ENCODE data around the gene CHIA.

Gene CHIA

DNA sequence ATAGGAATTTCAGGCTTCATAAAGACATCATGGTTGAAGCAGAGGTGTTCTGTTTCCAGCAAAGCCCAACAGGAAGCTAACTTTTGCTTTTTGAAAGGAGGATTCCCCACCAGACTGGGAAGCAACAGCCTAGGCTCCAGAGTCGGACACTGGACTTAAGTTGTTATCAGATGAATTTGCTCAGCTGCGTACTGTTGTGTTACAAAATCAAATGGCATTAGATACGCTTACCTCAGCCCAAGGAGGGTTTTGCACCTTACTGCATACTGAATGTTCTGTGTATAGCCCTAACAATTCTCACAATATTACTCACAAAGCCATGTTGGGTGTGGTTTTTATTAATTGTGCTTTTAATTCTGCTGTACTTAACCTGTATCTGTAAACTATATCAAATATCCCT, 547 bp upstream of the CHIA start:
- POLR2A ChIA-PET, result no interaction called here
- CTCF ChIA-PET, result interaction anchor here (1.6 to 1.8 kb wide), 2 partner anchors 18 to 20 kb away, joined by 5 read pairs; no protein-coding TSS in a partner anchor
- no peak for DNase-seq (ENCODE audit: extremely low spot score)
- TF ChIP-seq, protein P1, sequence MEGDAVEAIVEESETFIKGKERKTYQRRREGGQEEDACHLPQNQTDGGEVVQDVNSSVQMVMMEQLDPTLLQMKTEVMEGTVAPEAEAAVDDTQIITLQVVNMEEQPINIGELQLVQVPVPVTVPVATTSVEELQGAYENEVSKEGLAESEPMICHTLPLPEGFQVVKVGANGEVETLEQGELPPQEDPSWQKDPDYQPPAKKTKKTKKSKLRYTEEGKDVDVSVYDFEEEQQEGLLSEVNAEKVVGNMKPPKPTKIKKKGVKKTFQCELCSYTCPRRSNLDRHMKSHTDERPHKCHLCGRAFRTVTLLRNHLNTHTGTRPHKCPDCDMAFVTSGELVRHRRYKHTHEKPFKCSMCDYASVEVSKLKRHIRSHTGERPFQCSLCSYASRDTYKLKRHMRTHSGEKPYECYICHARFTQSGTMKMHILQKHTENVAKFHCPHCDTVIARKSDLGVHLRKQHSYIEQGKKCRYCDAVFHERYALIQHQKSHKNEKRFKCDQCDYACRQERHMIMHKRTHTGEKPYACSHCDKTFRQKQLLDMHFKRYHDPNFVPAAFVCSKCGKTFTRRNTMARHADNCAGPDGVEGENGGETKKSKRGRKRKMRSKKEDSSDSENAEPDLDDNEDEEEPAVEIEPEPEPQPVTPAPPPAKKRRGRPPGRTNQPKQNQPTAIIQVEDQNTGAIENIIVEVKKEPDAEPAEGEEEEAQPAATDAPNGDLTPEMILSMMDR (IDR thresholded peaks at IDR 0.05; ENCODE audit: control extremely low read depth, extremely low read depth, low read depth, missing control alignments), result no peak

- no peak for DNase-seq (ENCODE audit: extremely low spot score)
- TF ChIP-seq, protein P1 (IDR thresholded peaks at IDR 0.05; ENCODE audit: control extremely low read depth, extremely low read depth, low read depth, missing control alignments), result no peak
- POLR2A ChIA-PET, result no interaction called here
- CTCF ChIA-PET, result interaction anchor here (0.6 to 1.5 kb wide), 5 partner anchors 11 to 19 kb away, joined by 3 to 5 read pairs (median 3); no protein-coding TSS in a partner anchor
Observed at GRCh38 chr1:111294390-111294789, 3.7 kb downstream of the CHIA start.

GRCh38 chr1:111302374-111302773, 11.7 kb downstream of the CHIA start:
- no peak for DNase-seq (ENCODE audit: extremely low spot score)
- ChIA-PET POLR2A (no interaction called here), CTCF (interaction anchor here (1.5 kb wide), 1 partner anchor 18 kb away, joined by 3 read pairs; no protein-coding TSS in a partner anchor)
- TF ChIP-seq, protein P1 (IDR thresholded peaks at IDR 0.05; ENCODE audit: control extremely low read depth, extremely low read depth, low read depth, missing control alignments), result no peak

DNA sequence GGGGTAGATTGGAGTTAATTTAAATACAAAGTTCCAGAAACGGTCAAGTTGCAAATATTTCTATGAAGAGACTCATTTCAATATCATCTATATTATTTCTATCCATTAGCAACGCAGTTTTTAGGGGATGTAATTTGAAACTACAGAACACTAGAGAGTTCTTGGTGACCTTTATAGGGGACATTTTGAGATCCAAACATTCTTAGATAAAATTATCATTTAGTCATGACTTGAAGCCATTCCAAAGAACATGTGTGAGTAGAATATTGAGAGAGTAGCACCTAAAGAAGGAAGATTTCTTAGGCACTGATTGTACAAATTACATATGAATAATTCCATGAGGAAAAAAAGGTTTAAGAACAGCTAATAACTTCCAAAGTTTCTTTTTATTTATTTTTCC, 19.0 kb downstream of the CHIA start:
- POLR2A ChIA-PET, result no interaction called here
- CTCF ChIA-PET, result interaction anchor here (1.5 kb wide), 1 partner anchor 20 kb away, joined by 5 read pairs; the partner anchor contains the start of gene CHIA
- TF ChIP-seq, protein P1 (IDR thresholded peaks at IDR 0.05; ENCODE audit: control extremely low read depth, extremely low read depth, low read depth, missing control alignments), result no peak
- no peak for DNase-seq (ENCODE audit: extremely low spot score)

DNA sequence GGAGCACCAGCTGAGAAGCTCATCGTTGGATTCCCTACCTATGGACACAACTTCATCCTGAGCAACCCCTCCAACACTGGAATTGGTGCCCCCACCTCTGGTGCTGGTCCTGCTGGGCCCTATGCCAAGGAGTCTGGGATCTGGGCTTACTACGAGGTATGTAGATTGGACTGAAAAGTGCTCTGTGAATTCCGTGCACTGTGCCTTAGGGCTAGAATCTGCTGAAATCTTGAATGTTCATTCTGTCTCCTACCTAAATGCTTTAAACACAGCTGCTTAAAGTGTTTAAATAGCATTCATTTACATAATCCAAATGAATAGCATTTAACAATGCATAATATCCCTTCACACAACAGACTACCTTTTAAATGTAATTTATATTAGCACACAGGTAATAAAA, 27.9 kb downstream of the CHIA start:
- TF ChIP-seq, protein P1 (IDR thresholded peaks at IDR 0.05; ENCODE audit: control extremely low read depth, extremely low read depth, low read depth, missing control alignments), result no peak
- CTCF ChIA-PET, result interaction anchor here (1.5 kb wide), 1 partner anchor 26 kb away, joined by 3 read pairs; no protein-coding TSS in a partner anchor
- POLR2A ChIA-PET, result no interaction called here

DNA sequence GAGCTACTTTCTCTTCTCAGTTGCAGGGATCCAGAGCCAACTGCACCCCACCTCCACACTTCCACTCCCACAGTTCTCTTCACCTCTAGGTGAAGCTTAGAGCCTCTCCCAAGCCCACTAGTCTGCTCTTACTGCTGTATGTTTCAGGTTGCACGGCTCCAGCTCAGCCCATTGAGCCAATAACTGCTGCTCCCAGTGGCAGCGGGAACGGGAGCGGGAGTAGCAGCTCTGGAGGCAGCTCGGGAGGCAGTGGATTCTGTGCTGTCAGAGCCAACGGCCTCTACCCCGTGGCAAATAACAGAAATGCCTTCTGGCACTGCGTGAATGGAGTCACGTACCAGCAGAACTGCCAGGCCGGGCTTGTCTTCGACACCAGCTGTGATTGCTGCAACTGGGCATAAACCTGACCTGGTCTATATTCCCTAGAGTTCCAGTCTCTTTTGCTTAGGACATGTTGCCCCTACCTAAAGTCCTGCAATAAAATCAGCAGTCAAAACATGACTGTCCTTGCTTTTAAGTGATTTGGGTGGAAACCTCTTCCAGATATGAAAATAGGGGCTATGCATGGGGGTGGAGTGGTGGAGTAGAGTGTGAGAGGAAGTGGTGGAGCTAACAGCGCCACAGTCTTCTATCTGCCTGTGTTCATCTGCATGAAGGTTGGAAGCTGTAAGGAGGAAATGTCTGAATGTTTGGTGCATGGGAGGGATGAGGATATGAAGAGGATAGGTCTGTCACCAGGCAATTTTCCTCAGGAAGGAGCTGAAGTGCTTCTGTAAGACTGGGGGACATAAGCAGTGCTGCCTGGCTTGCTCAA, 29.6 kb downstream of the CHIA start:
- CTCF ChIA-PET, result interaction anchor here (0.7 to 2.7 kb wide), 8 partner anchors 9 to 122 kb away, joined by 3 to 9 read pairs (median 4); no protein-coding TSS in a partner anchor
- TF ChIP-seq, protein P1 (IDR thresholded peaks at IDR 0.05; ENCODE audit: control extremely low read depth, extremely low read depth, low read depth, missing control alignments), result no peak
- DNase-seq (ENCODE audit: extremely low spot score), result no peak
- POLR2A ChIA-PET, result no interaction called here

More for the DNA sequence above, 27.9 kb downstream of the CHIA start:
- DNase-seq (ENCODE audit: extremely low spot score), result no peak
